Neuronal stem cell (in vitro differentiated cells): ENCODE measurements around the gene CFAP107.

Experiments used
- DNase-seq: peaks from one replicate; pipeline ENCODE4 v3.0.0-alpha.2; 2013; ENCODE audit warnings: low spot score
- H2AFZ ChIP-seq: one replicate; pipeline ENCODE4 v1.6.1; 2013; ENCODE audit warnings: mild to moderate bottlenecking, low read length, inconsistent platforms
- H2AK5ac ChIP-seq: 2 replicates; pipeline ENCODE4 v1.6.1; 2013; ENCODE audit warnings: low read depth, mild to moderate bottlenecking, inconsistent platforms, low read length, moderate library complexity, mixed read lengths
- H2BK120ac ChIP-seq: 2 replicates; pipeline ENCODE4 v1.6.1; 2013; ENCODE audit warnings: low read depth, mild to moderate bottlenecking, inconsistent platforms, low read length, moderate library complexity, mixed read lengths
- H2BK12ac ChIP-seq: one replicate; pipeline ENCODE4 v1.6.1; 2013; ENCODE audit warnings: low read length, inconsistent platforms
- H2BK15ac ChIP-seq: 2 replicates; pipeline ENCODE4 v1.6.1; 2013; ENCODE audit warnings: mild to moderate bottlenecking, low read length, inconsistent platforms, mixed read lengths
- H2BK5ac ChIP-seq: one replicate; pipeline ENCODE4 v1.6.1; 2013; ENCODE audit warnings: inconsistent platforms, mild to moderate bottlenecking, low read length, moderate library complexity
- H3K14ac ChIP-seq: one replicate; pipeline ENCODE4 v1.6.1; 2013; ENCODE audit warnings: low read length, inconsistent platforms
- H3K18ac ChIP-seq: 2 replicates; pipeline ENCODE4 v1.6.1; 2013; ENCODE audit warnings: low read length, inconsistent platforms
- H3K23ac ChIP-seq: 2 replicates; pipeline ENCODE4 v1.6.1; 2013; ENCODE audit warnings: low read depth, mild to moderate bottlenecking, mixed read lengths, low read length, inconsistent platforms; ENCODE audit not compliant: poor library complexity
- H3K27ac ChIP-seq: replicated peaks from 3 replicates; pipeline ENCODE4 v1.5.1; 2013; ENCODE audit warnings: low read length, inconsistent platforms
- H3K27me3 ChIP-seq, 3 experiments: 2 replicates each; pipeline ENCODE4 v1.6.1; 2013; ENCODE audit warnings: low read length in 3 of 3, mild to moderate bottlenecking in 2 of 3, inconsistent platforms in 1 of 3, low read depth in 1 of 3, mixed read lengths in 1 of 3, moderate library complexity in 1 of 3; ENCODE audit not compliant: control insufficient read depth in 3 of 3, insufficient read depth in 3 of 3
- H3K36me3 ChIP-seq, 2 donors: replicated peaks in 1 of 2; 2 replicates each; pipeline ENCODE4 v1.6.1; 2013; ENCODE audit warnings: low read length in 2 of 2; ENCODE audit not compliant: control insufficient read depth in 2 of 2, insufficient read depth in 2 of 2
- H3K4ac ChIP-seq: 2 replicates; pipeline ENCODE4 v1.6.1; 2013; ENCODE audit warnings: inconsistent platforms, mild to moderate bottlenecking, low read length, moderate library complexity
- H3K4me1 ChIP-seq, 2 donors: 1 replicate in 1 of 2; 2 replicates in 1 of 2; pipeline ENCODE4 v1.6.1; 2013; ENCODE audit warnings: low read length in 2 of 2, low read depth in 1 of 2; ENCODE audit not compliant: control insufficient read depth in 2 of 2, insufficient read depth in 1 of 2
- H3K4me2 ChIP-seq: one replicate; pipeline ENCODE4 v1.6.1; 2013; ENCODE audit warnings: mild to moderate bottlenecking, low read length, inconsistent platforms; ENCODE audit not compliant: insufficient read depth, poor library complexity, severe bottlenecking
- H3K4me3 ChIP-seq, 2 donors: 2 replicates each; pipeline ENCODE4 v1.5.1; 2013; ENCODE audit warnings: low read length in 2 of 2, mild to moderate bottlenecking in 2 of 2, inconsistent platforms in 1 of 2, moderate library complexity in 1 of 2
- H3K79me1 ChIP-seq: one replicate; pipeline ENCODE4 v1.6.1; 2013; ENCODE audit warnings: low read depth, mild to moderate bottlenecking, inconsistent platforms, low read length, moderate library complexity
- H3K9ac ChIP-seq: one replicate; pipeline ENCODE4 v1.6.1; 2013; ENCODE audit warnings: mild to moderate bottlenecking, low read depth, low read length, inconsistent platforms; ENCODE audit not compliant: poor library complexity
- H3K9me3 ChIP-seq, 2 donors: replicated peaks in 1 of 2; 2 replicates each; pipeline versions ENCODE3 to v1.6.1; 2013; ENCODE audit warnings: low read length in 2 of 2, mild to moderate bottlenecking in 2 of 2, inconsistent platforms in 1 of 2, low read depth in 1 of 2, mixed read lengths in 1 of 2, moderate library complexity in 1 of 2; ENCODE audit not compliant: control insufficient read depth in 2 of 2, insufficient read depth in 1 of 2
- H4K8ac ChIP-seq: one replicate; pipeline ENCODE4 v1.6.1; 2013; ENCODE audit warnings: low read depth, mild to moderate bottlenecking, inconsistent platforms, low read length, moderate library complexity
- H4K91ac ChIP-seq: one replicate; pipeline ENCODE4 v1.6.1; 2013; ENCODE audit warnings: low read length, low read depth, mild to moderate bottlenecking, inconsistent platforms; ENCODE audit not compliant: poor library complexity
- WGBS, 2 donors: extraction: QIAGEN DNeasy Blood & Tissue Kit; methylation state at CpG; one replicate each; pipeline ENCODE4 v1.1.7; 2013; ENCODE audit warnings: missing lambda C conversion rate in 2 of 2, mixed read lengths in 1 of 2; ENCODE audit not compliant: insufficient read length in 2 of 2, insufficient replicate concordance in 1 of 2; ENCODE audit errors: extremely low coverage in 2 of 2; 5-methylcytosine and 5-hydroxymethylcytosine counted together

CFAP107 gene

DNA sequence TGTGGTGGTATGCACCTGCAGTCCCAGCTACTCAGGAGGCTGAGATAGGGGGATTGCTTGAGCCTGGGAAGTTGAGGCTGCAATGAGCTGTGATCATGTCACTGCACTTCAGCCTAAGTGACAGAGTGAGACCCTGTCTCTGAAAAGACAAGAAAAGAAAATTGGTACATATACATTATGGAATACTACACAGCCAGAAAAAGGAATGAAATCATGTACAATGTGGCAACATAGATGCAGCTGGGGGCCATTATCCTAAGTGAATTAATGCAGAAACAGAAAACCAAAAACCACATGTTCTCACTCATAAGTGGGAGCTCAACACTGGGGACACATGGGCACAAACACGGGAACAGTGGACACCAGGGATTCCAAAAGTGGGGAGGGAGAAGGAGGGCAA is 7.1 kb upstream of the CFAP107 start:
- Histone ChIP-seq H3K23ac (no peak overlapping the region), H3K9me3 (no peaks in the 10 kb centered on the region), H3K4me3 (no peak overlapping the region), H3K36me3 (no peaks in the 10 kb centered on the region), H2BK120ac (no peak overlapping the region), H3K27ac (no peak overlapping the region), H3K79me1 (no peaks in the 10 kb centered on the region), H3K9ac (no peak overlapping the region), H2BK15ac (no peak overlapping the region), H2BK12ac (no peak overlapping the region), H3K4ac (no peak overlapping the region), H2AFZ (no peak overlapping the region), H2BK5ac (no peak overlapping the region), H3K18ac (no peak overlapping the region), H3K14ac (no peak overlapping the region), H3K4me1 (no peaks in the 10 kb centered on the region), H4K91ac (no peak overlapping the region), H4K8ac (no peak overlapping the region), H3K27me3 (no peaks in the 10 kb centered on the region), H2AK5ac (no peak overlapping the region), H3K4me2 (no peak overlapping the region)
- no CpG with 5 or more reads among the region's 1 CpG for WGBS, 2 donors
- DNase-seq: no peak

DNA sequence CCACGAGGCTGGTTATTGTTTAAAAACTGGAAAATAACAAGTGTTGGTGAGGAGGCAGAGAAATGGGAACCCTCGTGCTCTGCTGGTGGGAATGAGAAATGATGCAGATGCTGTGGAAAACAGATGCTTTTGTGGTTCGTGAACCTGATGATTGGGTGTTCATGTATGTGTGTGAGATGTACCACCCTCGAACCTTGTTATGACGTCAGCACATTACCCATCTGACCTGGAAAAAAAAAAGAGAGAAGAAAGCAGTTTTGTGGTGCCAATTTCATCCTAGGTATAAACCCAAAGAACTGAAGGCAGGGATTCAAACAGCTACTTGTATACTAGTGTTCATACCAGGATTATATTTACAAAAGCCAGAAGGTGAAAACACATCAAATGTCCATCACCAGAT is 6.4 kb upstream of the CFAP107 start:
- no CpG with 5 or more reads among the region's 5 CpGs for WGBS, 2 donors
- no peak overlapping the region for H3K23ac ChIP-seq
- H2BK120ac ChIP-seq: no peak overlapping the region
- H3K36me3 ChIP-seq: no peaks in the 10 kb centered on the region
- H2BK15ac ChIP-seq: no peak overlapping the region
- no peaks in the 10 kb centered on the region for H3K79me1 ChIP-seq
- H3K4me1 ChIP-seq: no peaks in the 10 kb centered on the region
- H2AFZ ChIP-seq: no peak overlapping the region
- H3K14ac ChIP-seq: no peak overlapping the region
- H3K4ac ChIP-seq: no peak overlapping the region
- H3K18ac ChIP-seq: no peak overlapping the region
- H2BK12ac ChIP-seq: no peak overlapping the region
- H2AK5ac ChIP-seq: no peak overlapping the region
- H2BK5ac ChIP-seq: no peak overlapping the region
- H3K4me3 ChIP-seq: no peak overlapping the region
- H3K9ac ChIP-seq: no peak overlapping the region
- DNase-seq: no peak
- H3K9me3 ChIP-seq: no peaks in the 10 kb centered on the region
- no peak overlapping the region for H4K8ac ChIP-seq
- H4K91ac ChIP-seq: no peak overlapping the region
- H3K27ac ChIP-seq: no peak overlapping the region
- H3K27me3 ChIP-seq: no peaks in the 10 kb centered on the region
- H3K4me2 ChIP-seq: no peak overlapping the region

DNA sequence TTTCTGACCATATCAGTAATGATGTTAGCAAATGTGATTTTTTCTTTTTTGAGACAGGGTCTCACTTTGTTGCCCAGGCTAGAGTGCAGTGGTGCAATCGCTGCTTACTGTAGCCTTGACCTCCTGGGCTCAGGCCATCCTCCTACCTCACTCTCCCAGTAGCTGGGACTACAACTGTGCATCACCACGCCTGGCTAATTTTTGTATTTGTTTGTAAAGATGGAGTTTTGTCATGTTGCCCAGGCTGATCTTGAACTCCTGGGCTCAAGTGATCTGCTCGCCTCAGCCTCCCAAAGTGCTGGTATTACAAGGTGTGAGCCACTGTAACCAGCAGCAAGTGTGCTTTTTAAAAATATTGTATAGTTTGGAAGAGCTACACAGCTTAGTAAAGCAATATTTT is 4.1 kb upstream of the CFAP107 start:
- Histone ChIP-seq H3K4me3 (no peak overlapping the region), H3K4me1 (no peaks in the 10 kb centered on the region), H2BK15ac (no peak overlapping the region), H3K9ac (no peak overlapping the region), H3K14ac (no peak overlapping the region), H2BK5ac (no peak overlapping the region), H2BK12ac (no peak overlapping the region), H3K36me3 (no peaks in the 10 kb centered on the region), H3K27ac (no peak overlapping the region), H2BK120ac (no peak overlapping the region), H4K91ac (no peak overlapping the region), H3K4me2 (no peak overlapping the region), H3K23ac (no peak overlapping the region), H3K27me3 (no peaks in the 10 kb centered on the region), H3K18ac (no peak overlapping the region), H4K8ac (no peak overlapping the region), H3K4ac (no peak overlapping the region), H2AFZ (no peak overlapping the region), H3K9me3 (no peaks in the 10 kb centered on the region), H3K79me1 (no peaks in the 10 kb centered on the region), H2AK5ac (no peak overlapping the region)
- no CpG with 5 or more reads among the region's 3 CpGs for WGBS, 2 donors
- no peak for DNase-seq

DNA sequence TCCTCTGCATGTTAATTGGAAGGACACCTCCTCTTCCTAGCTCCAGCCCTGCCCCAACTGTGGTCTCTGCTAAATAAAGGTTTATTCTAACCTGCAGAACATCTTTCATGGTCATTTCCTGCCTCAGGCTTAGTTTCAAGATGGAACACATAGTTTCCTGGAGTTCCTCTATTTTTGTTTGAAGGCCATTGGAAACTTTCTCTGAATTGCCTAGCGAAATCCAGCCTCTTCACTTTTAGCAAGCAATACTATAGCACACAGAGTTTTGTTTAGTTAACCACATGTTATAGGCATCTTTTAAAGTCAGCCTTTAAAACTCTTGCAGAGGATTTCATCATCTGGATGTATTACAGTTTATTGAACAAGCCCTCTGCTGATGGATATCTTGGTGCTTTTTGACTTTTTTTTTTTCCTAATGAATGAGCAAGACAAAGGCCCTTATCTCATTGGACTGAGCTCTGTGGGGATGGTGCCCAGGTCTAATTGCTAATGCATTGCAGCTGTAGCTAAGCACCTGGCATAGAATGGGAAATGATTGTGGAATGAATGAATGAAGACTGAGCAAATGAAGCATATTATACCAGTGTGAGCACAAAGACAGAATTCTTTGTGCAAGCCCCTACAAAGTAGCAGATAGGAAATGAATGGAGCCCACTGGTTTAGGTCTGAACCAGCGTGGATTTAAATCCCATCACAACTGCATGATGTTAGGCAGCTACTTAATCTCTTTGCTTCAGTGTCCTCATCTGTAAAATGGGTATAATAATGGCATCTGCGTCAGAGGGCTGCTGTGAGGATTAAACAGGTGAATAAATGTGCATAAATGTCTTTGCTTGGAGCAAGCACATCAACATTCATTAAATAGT is 641 bp upstream of the CFAP107 start:
- no peak overlapping the region for H3K23ac ChIP-seq
- no peak overlapping the region for H4K8ac ChIP-seq
- H3K27ac ChIP-seq: no peak overlapping the region
- DNase-seq: no peak
- no peak overlapping the region for H3K4me3 ChIP-seq
- WGBS, 2 donors: no CpG with 5 or more reads among the region's 3 CpGs
- H3K18ac ChIP-seq: no peak overlapping the region
- no peak overlapping the region for H3K4ac ChIP-seq
- no peak overlapping the region for H2AFZ ChIP-seq
- no peak overlapping the region for H3K14ac ChIP-seq
- no peak overlapping the region for H3K4me2 ChIP-seq
- no peak overlapping the region for H2AK5ac ChIP-seq
- no peak overlapping the region for H2BK12ac ChIP-seq
- H3K27me3 ChIP-seq: no peaks in the 10 kb centered on the region
- peaks cover 3 to 5% of the 10 kb centered on the region in 2 donors for H3K9me3 ChIP-seq
- H2BK5ac ChIP-seq: no peak overlapping the region
- H3K36me3 ChIP-seq: no peaks in the 10 kb centered on the region
- H3K79me1 ChIP-seq: no peaks in the 10 kb centered on the region
- no peak overlapping the region for H3K9ac ChIP-seq
- no peak overlapping the region for H4K91ac ChIP-seq
- no peak overlapping the region for H2BK120ac ChIP-seq
- H3K4me1 ChIP-seq: no peaks in the 10 kb centered on the region
- H2BK15ac ChIP-seq: no peak overlapping the region
